Epithelial cell of esophagus (primary cell): ENCODE data around the gene CREB1.

ENCODE experiments used
- DNase-seq: peaks from one replicate; pipeline ENCODE4 v3.0.0; 2010; ENCODE audit warnings: low read depth
- H3K4me3 ChIP-seq: 2 replicates; pipeline ENCODE4 v1.5.1; 2011; ENCODE audit warnings: mild to moderate bottlenecking, low read length, control low read depth
- TF ChIP-seq, protein P1 (sequence below): IDR thresholded peaks from 2 replicates; pipeline ENCODE4 v1.5.1; 2011; ENCODE audit warnings: low read depth, mild to moderate bottlenecking, low read length, control low read depth, inconsistent platforms; ENCODE audit not compliant: insufficient read depth; ENCODE audit errors: missing control alignments

Gene CREB1

DNA sequence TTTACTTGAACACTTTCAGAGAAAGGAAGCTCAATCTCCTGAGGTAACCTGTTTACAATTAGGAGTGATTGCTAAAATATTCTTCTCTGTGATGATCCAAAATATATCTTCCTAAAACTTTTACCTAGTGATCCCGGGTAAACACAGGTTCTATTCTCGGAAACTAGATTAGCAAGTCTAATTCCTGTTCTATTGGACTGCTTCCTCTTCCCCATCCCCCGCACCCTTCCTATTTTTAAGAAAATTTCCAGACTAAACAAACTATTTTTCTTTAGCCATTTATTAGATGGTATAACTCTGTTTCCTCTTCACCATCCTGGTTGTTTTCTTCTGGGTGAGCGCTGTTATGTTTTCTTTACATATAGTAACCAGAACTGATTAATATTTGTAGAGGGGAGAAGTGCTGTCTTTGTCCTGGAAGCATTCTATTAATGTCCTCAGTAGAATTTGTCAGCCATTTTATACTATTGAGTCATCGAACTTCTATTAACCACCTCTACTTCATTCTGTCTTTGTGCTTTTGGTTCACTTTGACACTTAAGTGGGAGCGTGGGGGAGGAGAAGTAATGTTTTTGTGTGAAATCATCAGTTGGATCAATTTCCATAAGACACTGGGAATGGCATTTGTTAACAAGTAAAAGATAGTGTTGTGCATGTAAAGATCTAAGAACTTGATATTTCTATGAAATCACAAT is 31.8 kb downstream of the CREB1 start:
- TF ChIP-seq, protein P1, sequence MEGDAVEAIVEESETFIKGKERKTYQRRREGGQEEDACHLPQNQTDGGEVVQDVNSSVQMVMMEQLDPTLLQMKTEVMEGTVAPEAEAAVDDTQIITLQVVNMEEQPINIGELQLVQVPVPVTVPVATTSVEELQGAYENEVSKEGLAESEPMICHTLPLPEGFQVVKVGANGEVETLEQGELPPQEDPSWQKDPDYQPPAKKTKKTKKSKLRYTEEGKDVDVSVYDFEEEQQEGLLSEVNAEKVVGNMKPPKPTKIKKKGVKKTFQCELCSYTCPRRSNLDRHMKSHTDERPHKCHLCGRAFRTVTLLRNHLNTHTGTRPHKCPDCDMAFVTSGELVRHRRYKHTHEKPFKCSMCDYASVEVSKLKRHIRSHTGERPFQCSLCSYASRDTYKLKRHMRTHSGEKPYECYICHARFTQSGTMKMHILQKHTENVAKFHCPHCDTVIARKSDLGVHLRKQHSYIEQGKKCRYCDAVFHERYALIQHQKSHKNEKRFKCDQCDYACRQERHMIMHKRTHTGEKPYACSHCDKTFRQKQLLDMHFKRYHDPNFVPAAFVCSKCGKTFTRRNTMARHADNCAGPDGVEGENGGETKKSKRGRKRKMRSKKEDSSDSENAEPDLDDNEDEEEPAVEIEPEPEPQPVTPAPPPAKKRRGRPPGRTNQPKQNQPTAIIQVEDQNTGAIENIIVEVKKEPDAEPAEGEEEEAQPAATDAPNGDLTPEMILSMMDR: no peak
- no peak for DNase-seq
- no peak overlapping the region for H3K4me3 ChIP-seq

DNA sequence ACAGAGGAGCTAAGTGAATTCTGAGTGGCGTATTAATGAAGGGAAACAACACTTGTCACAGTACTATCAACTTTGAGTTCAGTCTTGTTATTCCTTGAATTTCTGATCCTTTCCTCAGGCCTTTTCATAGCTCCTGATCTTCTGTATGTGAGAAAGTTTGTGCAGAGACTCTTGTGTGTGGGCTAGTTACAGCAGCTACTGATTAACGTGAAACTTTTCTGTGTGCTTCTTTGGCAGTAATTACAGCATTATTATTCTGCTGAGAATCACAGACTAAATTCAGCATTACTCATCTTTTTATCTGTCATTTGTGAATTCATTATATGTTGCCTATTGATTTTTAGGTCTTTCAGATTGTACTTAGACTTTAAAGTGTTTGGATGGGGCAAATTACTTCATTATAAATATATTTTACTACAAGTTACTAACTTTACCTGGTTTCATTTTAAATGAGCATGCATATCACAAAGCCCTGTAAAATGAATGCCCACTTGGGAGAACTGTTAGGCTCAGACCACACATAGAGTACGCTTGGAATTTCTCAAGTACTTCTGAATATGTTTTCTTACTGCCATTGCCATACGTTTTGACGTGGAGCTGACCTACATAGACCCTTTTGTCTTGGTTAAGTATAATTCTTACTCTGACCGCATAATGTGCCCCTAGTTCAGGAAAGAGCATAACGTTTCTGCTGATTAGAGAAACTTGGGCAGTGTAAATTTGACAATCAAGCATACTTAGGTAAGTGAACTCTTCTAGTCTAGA is 36.2 kb downstream of the CREB1 start:
- TF ChIP-seq, protein P1: no peak
- H3K4me3 ChIP-seq: no peak overlapping the region
- no peak for DNase-seq

DNA sequence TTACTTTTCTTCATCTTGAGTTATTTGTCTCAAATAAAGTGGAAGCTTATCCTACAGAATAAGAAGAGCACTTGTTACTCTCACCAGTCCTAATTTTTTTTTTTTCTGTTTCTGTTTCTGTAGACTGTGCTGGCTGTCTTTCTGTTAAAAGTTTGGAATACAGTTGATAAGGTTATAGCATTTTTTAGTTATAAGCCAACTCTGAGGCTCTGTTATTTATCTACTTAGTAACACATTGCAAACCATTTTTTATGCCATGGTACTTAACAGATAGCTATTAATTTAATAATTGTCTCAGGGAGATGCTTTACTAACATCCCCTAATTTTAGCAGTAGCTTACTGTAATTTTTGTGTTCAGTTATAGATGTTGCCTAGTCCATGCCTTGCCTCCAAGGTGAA is 37.9 kb downstream of the CREB1 start:
- TF ChIP-seq, protein P1: no peak
- H3K4me3 ChIP-seq: no peak overlapping the region
- DNase-seq: no peak

DNA sequence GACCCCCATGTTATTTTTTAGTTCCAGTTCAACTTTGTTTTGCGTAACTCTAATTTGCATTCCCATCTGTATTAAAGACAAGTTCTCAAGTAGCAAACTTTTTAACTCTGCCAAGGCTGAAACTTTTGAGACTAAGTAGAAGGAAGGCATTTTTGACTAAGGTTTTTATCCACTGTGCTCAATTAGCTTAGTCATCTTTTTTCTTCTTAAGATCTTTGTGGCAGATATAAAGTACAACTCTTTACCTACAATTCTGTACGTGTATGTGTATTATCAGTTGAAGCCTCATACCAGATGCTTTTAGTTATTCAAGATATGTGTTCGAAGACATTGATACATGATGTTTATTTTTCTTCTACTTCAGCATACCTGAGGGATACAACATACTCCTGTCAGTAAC is 41.6 kb downstream of the CREB1 start:
- H3K4me3 ChIP-seq: no peak overlapping the region
- TF ChIP-seq, protein P1: no peak
- DNase-seq: no peak

DNA sequence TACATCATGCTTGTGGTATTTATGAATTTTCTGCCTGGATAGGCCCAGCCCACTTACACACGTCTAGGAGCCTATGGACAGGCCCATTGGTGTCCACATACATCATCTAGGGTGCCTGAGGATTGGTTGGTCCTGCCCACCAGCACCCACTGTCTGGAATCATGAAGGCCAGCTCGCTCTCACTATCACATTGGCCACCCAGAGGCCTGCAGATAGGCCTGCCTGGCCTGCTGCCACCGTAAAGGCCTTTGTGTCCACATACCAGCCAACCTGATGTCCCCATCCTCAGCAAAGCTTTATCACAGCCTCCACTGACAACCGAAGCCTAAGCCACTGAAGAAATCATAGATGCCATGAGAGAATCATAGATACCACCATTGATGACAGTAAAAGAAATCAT is 55.2 kb downstream of the CREB1 start:
- TF ChIP-seq, protein P1: no peak
- H3K4me3 ChIP-seq: no peak overlapping the region
- DNase-seq: no peak

DNA sequence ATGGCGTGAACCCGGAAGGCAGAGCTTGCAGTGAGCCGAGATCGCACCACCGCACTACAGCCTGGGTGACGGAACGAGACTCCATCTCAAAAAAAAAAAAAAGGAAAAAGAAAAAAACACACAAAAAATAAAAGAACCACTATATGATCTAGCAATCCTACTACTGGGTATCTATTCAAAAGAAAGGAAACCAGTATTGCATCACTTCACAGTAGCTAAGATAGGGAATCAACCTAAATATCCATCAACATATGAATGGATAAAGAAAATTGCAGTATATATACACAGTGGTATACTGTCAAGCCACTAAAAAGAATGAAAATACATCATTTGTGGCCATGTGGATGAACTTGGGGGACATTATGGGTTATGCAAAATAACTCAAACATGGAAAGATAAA is 57.5 kb downstream of the CREB1 start:
- no peak for DNase-seq
- no peak overlapping the region for H3K4me3 ChIP-seq
- TF ChIP-seq, protein P1: no peak
